ENCODE results near the gene RIOX2.

RIOX2 gene

GRCh38 chr3:97979610-97980009 lies 7.4 kb upstream of the RIOX2 start:
- TF ChIP-seq CTCF (IDR thresholded peaks at IDR 0.05; ENCODE audit: extremely low read depth, insufficient read depth, missing control alignments): no peak
- no peak for DNase-seq (ENCODE audit: low spot score)
- in situ Hi-C loops (cut with MboI; ENCODE audit: low pct_unique_long_range_greater_than_20kb, low sequenced_read_pairs, unreplicated experiment): no loop called here

- no peak for TF ChIP-seq CTCF (IDR thresholded peaks at IDR 0.05; ENCODE audit: extremely low read depth, insufficient read depth, missing control alignments)
- in situ Hi-C loops (cut with MboI; ENCODE audit: low pct_unique_long_range_greater_than_20kb, low sequenced_read_pairs, unreplicated experiment): no loop called here
- DNase-seq (ENCODE audit: low spot score): no peak
Observed at GRCh38 chr3:97975466-97975865, 3.2 kb upstream of the RIOX2 start.

GRCh38 chr3:97974996-97975395 lies 2.8 kb upstream of the RIOX2 start:
- TF ChIP-seq CTCF (IDR thresholded peaks at IDR 0.05; ENCODE audit: extremely low read depth, insufficient read depth, missing control alignments): no peak
- in situ Hi-C loops (cut with MboI; ENCODE audit: low pct_unique_long_range_greater_than_20kb, low sequenced_read_pairs, unreplicated experiment): no loop called here
- DNase-seq (ENCODE audit: low spot score): no peak

- no peak for TF ChIP-seq CTCF (IDR thresholded peaks at IDR 0.05; ENCODE audit: extremely low read depth, insufficient read depth, missing control alignments)
- in situ Hi-C loops (cut with MboI; ENCODE audit: low pct_unique_long_range_greater_than_20kb, low sequenced_read_pairs, unreplicated experiment): no loop called here
- no peak for DNase-seq (ENCODE audit: low spot score)
Observed at GRCh38 chr3:97972976-97973375, 745 bp upstream of the RIOX2 start.

GRCh38 chr3:97970956-97971620 lies 1.1 kb downstream of the RIOX2 start:
- DNase-seq (ENCODE audit: low spot score): no peak
- in situ Hi-C loops (cut with MboI; ENCODE audit: low pct_unique_long_range_greater_than_20kb, low sequenced_read_pairs, unreplicated experiment): no loop called here
- no peak for TF ChIP-seq CTCF (IDR thresholded peaks at IDR 0.05; ENCODE audit: extremely low read depth, insufficient read depth, missing control alignments)

GRCh38 chr3:97970156-97970555 lies 2.1 kb downstream of the RIOX2 start:
- in situ Hi-C loops (cut with MboI; ENCODE audit: low pct_unique_long_range_greater_than_20kb, low sequenced_read_pairs, unreplicated experiment): no loop called here
- DNase-seq (ENCODE audit: low spot score): no peak
- no peak for TF ChIP-seq CTCF (IDR thresholded peaks at IDR 0.05; ENCODE audit: extremely low read depth, insufficient read depth, missing control alignments)
